Measurements from ENCODE around the gene PCNX2. TPM values are rescaled to one million over a fixed set of nuclear protein-coding genes. Genes with fewer than 3 reads are reported as not detected.

The PCNX2 gene
- total RNA-seq, 1 experiment from 2014 or later, result 50.8 TPM

DNA sequence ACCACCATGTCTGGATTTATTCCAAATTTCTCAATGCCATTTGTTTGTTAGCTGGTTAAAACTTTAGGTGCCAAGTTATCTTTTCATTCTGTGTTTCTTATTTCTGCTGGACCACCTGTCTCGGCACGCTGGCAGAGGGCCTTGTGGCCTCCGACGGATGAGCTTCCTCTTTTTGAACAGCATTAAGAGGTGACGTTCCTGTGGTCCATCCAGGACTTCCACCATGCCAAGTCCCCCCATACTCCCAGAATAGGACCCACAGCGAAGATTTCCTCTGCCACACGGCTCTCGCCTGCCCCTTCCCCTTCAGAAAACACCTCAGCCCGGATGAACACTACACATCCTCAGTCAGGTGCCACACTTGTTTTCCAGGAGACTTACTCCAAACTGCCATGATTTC is 271.3 kb downstream of the PCNX2 start:
- Mint-ChIP-seq H3K9me3 (no peaks in the 10 kb centered on the region), H3K27me3 (ENCODE audit: low read depth) (no peaks in the 10 kb centered on the region), H3K4me3 (no peak overlapping the region), H3K36me3 (peaks cover 19% of the 10 kb centered on the region), H3K27ac (no peak overlapping the region; the same call in 1 of the 2 replicates), H3K4me1 (peaks cover 40% of the 10 kb centered on the region)
- ATAC-seq (no peak), DNase-seq (ENCODE audit: low spot score) (no peak)
- ChIA-PET POLR2A (no interaction called here), CTCF (interaction anchor here (1.5 kb wide), 1 partner anchor 144 kb away, joined by 3 read pairs; no protein-coding TSS in a partner anchor)
- TF ChIP-seq, protein P1, sequence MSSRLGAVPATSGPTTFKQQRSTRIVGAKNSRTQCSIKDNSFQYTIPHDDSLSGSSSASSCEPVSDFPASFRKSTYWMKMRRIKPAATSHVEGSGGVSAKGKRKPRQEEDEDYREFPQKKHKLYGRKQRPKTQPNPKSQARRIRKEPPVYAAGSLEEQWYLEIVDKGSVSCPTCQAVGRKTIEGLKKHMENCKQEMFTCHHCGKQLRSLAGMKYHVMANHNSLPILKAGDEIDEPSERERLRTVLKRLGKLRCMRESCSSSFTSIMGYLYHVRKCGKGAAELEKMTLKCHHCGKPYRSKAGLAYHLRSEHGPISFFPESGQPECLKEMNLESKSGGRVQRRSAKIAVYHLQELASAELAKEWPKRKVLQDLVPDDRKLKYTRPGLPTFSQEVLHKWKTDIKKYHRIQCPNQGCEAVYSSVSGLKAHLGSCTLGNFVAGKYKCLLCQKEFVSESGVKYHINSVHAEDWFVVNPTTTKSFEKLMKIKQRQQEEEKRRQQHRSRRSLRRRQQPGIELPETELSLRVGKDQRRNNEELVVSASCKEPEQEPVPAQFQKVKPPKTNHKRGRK (CRISPR knock-in tag; IDR thresholded peaks at IDR 0.05; ENCODE audit: borderline replicate concordance), result no peak
- TF ChIP-seq ZNF219 (CRISPR knock-in tag; IDR thresholded peaks at IDR 0.05; ENCODE audit: borderline replicate concordance), result no peak
- TF ChIP-seq NFYB (CRISPR knock-in tag; conservative IDR thresholded peaks at IDR 0.05; ENCODE audit: low read depth), result no peak
- TF ChIP-seq, protein P2, sequence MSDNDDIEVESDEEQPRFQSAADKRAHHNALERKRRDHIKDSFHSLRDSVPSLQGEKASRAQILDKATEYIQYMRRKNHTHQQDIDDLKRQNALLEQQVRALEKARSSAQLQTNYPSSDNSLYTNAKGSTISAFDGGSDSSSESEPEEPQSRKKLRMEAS (CRISPR knock-in tag; IDR thresholded peaks at IDR 0.05), result no peak
- no peak for TF ChIP-seq ATF1 (CRISPR knock-in tag; IDR thresholded peaks at IDR 0.05)
- TF ChIP-seq, protein P3, sequence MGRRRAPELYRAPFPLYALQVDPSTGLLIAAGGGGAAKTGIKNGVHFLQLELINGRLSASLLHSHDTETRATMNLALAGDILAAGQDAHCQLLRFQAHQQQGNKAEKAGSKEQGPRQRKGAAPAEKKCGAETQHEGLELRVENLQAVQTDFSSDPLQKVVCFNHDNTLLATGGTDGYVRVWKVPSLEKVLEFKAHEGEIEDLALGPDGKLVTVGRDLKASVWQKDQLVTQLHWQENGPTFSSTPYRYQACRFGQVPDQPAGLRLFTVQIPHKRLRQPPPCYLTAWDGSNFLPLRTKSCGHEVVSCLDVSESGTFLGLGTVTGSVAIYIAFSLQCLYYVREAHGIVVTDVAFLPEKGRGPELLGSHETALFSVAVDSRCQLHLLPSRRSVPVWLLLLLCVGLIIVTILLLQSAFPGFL (CRISPR knock-in tag; IDR thresholded peaks at IDR 0.05; ENCODE audit: borderline replicate concordance), result no peak
- TF ChIP-seq TEAD4 (CRISPR knock-in tag; IDR thresholded peaks at IDR 0.05), result no peak
- no peak for TF ChIP-seq ZBTB21 (CRISPR knock-in tag; IDR thresholded peaks at IDR 0.05; ENCODE audit: borderline replicate concordance)
- TF ChIP-seq ZNF263 (CRISPR knock-in tag; IDR thresholded peaks at IDR 0.05; ENCODE audit: low read depth), result no peak
- TF ChIP-seq, protein P4, sequence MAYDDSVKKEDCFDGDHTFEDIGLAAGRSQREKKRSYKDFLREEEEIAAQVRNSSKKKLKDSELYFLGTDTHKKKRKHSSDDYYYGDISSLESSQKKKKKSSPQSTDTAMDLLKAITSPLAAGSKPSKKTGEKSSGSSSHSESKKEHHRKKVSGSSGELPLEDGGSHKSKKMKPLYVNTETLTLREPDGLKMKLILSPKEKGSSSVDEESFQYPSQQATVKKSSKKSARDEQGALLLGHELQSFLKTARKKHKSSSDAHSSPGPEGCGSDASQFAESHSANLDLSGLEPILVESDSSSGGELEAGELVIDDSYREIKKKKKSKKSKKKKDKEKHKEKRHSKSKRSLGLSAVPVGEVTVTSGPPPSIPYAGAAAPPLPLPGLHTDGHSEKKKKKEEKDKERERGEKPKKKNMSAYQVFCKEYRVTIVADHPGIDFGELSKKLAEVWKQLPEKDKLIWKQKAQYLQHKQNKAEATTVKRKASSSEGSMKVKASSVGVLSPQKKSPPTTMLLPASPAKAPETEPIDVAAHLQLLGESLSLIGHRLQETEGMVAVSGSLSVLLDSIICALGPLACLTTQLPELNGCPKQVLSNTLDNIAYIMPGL (CRISPR knock-in tag; IDR thresholded peaks at IDR 0.05), result no peak
- TF ChIP-seq RORB (CRISPR knock-in tag; IDR thresholded peaks at IDR 0.05), result no peak
- TF ChIP-seq MXD4 (CRISPR knock-in tag; IDR thresholded peaks at IDR 0.05; ENCODE audit: borderline replicate concordance), result no peak
- TF ChIP-seq NR3C1 (CRISPR knock-in tag; conservative IDR thresholded peaks at IDR 0.05; ENCODE audit: low read depth), result no peak

DNA sequence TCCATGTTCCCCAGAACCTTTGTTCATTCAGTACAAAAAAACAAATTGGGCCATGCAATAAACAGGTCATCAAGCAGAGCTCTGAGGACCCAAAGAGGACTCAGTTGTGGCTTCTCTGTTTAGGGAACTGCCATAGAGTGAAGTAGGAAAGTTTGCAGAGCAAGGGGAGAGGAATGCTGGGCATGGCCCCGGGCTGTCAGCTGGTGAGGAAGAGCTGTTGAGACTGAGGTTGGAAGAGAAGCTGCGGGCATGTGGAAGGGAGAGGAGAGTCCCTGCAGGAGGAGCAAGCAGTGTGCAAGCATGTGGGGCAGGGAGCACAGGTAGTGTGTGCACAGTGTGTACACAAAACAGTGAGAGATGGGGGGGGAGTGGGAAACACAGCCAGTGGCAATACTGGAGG is 273.3 kb downstream of the PCNX2 start:
- peaks cover 31% of the 10 kb centered on the region for H3K36me3 Mint-ChIP-seq
- H3K27me3 Mint-ChIP-seq (ENCODE audit: low read depth), result no peaks in the 10 kb centered on the region
- DNase-seq (ENCODE audit: low spot score) (no peak), ATAC-seq (no peak)
- peak overlapping the region; percentile 52; the same call in 1 of the 2 replicates for H3K27ac Mint-ChIP-seq
- peaks cover 33% of the 10 kb centered on the region for H3K4me1 Mint-ChIP-seq
- POLR2A ChIA-PET, result no interaction called here
- no peak for TF ChIP-seq IRF2 (CRISPR knock-in tag; IDR thresholded peaks at IDR 0.05; ENCODE audit: borderline replicate concordance, low read depth)
- TF ChIP-seq, protein P5, sequence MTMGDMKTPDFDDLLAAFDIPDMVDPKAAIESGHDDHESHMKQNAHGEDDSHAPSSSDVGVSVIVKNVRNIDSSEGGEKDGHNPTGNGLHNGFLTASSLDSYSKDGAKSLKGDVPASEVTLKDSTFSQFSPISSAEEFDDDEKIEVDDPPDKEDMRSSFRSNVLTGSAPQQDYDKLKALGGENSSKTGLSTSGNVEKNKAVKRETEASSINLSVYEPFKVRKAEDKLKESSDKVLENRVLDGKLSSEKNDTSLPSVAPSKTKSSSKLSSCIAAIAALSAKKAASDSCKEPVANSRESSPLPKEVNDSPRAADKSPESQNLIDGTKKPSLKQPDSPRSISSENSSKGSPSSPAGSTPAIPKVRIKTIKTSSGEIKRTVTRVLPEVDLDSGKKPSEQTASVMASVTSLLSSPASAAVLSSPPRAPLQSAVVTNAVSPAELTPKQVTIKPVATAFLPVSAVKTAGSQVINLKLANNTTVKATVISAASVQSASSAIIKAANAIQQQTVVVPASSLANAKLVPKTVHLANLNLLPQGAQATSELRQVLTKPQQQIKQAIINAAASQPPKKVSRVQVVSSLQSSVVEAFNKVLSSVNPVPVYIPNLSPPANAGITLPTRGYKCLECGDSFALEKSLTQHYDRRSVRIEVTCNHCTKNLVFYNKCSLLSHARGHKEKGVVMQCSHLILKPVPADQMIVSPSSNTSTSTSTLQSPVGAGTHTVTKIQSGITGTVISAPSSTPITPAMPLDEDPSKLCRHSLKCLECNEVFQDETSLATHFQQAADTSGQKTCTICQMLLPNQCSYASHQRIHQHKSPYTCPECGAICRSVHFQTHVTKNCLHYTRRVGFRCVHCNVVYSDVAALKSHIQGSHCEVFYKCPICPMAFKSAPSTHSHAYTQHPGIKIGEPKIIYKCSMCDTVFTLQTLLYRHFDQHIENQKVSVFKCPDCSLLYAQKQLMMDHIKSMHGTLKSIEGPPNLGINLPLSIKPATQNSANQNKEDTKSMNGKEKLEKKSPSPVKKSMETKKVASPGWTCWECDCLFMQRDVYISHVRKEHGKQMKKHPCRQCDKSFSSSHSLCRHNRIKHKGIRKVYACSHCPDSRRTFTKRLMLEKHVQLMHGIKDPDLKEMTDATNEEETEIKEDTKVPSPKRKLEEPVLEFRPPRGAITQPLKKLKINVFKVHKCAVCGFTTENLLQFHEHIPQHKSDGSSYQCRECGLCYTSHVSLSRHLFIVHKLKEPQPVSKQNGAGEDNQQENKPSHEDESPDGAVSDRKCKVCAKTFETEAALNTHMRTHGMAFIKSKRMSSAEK (CRISPR knock-in tag; IDR thresholded peaks at IDR 0.05; ENCODE audit: borderline replicate concordance), result no peak
- TF ChIP-seq, protein P6, sequence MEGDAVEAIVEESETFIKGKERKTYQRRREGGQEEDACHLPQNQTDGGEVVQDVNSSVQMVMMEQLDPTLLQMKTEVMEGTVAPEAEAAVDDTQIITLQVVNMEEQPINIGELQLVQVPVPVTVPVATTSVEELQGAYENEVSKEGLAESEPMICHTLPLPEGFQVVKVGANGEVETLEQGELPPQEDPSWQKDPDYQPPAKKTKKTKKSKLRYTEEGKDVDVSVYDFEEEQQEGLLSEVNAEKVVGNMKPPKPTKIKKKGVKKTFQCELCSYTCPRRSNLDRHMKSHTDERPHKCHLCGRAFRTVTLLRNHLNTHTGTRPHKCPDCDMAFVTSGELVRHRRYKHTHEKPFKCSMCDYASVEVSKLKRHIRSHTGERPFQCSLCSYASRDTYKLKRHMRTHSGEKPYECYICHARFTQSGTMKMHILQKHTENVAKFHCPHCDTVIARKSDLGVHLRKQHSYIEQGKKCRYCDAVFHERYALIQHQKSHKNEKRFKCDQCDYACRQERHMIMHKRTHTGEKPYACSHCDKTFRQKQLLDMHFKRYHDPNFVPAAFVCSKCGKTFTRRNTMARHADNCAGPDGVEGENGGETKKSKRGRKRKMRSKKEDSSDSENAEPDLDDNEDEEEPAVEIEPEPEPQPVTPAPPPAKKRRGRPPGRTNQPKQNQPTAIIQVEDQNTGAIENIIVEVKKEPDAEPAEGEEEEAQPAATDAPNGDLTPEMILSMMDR (IDR thresholded peaks at IDR 0.05), result no peak
- TF ChIP-seq ZNF232 (CRISPR knock-in tag; IDR thresholded peaks at IDR 0.05), result no peak
- TF ChIP-seq ZNF317 (CRISPR knock-in tag; IDR thresholded peaks at IDR 0.05; ENCODE audit: borderline replicate concordance, low read depth), result no peak
- no peak for TF ChIP-seq MYBL2 (CRISPR knock-in tag; IDR thresholded peaks at IDR 0.05)
- TF ChIP-seq, protein P4 (CRISPR knock-in tag; IDR thresholded peaks at IDR 0.05), result no peak
- no peak for TF ChIP-seq ATF1 (CRISPR knock-in tag; IDR thresholded peaks at IDR 0.05)
- TF ChIP-seq NFATC4 (CRISPR knock-in tag; IDR thresholded peaks at IDR 0.05), result no peak
- no peak overlapping the region for H3K4me3 Mint-ChIP-seq
- CTCF ChIA-PET, result interaction anchor here (0.7 to 1.0 kb wide), 2 partner anchors 9 to 69 kb away, joined by 3 read pairs; no protein-coding TSS in a partner anchor
- H3K9me3 Mint-ChIP-seq, result no peaks in the 10 kb centered on the region

All from WTC11 (cell line).